IMR-90 (cell line): ENCODE data around the gene KPNA3.

Experiments
- CHD1 ChIP-seq: IDR thresholded peaks from 2 replicates; pipeline ENCODE4 v1.6.1; 2012; ENCODE audit warnings: low read depth, low read length, improper control_type of control experiment
- MXI1 ChIP-seq: IDR thresholded peaks from 2 replicates; pipeline ENCODE4 v1.6.1; 2012; ENCODE audit warnings: low read depth, mild to moderate bottlenecking, low read length, moderate library complexity, borderline replicate concordance
- NFE2L2 ChIP-seq: fragments of 150-350 bp; IDR thresholded peaks from 2 replicates; pipeline ENCODE4 v1.6.1; 2016; ENCODE audit warnings: low read depth, mild to moderate bottlenecking, low read length
- POLR2A ChIP-seq: IDR thresholded peaks from 2 replicates; pipeline ENCODE4 v1.6.1; 2012; ENCODE audit warnings: mild to moderate bottlenecking, low read depth, low read length
- RCOR1 ChIP-seq: IDR thresholded peaks from 2 replicates; pipeline ENCODE4 v1.6.1; 2012; ENCODE audit warnings: mild to moderate bottlenecking, low read length, improper control_type of control experiment; ENCODE audit not compliant: insufficient replicate concordance
- RFX5 ChIP-seq: IDR thresholded peaks from 2 replicates; pipeline ENCODE4 v1.8.0; 2012; ENCODE audit warnings: low read depth, mild to moderate bottlenecking, low read length, moderate library complexity
- SMC3 ChIP-seq: fragments of 150-350 bp; IDR thresholded peaks from 2 replicates; pipeline ENCODE4 v1.6.1; 2016; ENCODE audit warnings: low read depth, mild to moderate bottlenecking, antibody characterized with exemption, low read length, moderate library complexity
- TF ChIP-seq, protein P1 (sequence below): conservative IDR thresholded peaks from 2 replicates; pipeline ENCODE4 v1.5.1; 2012; ENCODE audit warnings: mild to moderate bottlenecking, low read depth, low read length, improper control_type of control experiment
- TF ChIP-seq, protein P2 (sequence below): fragments of 150-350 bp; IDR thresholded peaks from 2 replicates; pipeline ENCODE4 v1.6.1; 2016; ENCODE audit warnings: low read depth, mild to moderate bottlenecking, low read length, moderate library complexity, borderline replicate concordance

GRCh38 chr13:49653478-49653877 lies 139.0 kb downstream of the KPNA3 start:
- TF ChIP-seq RFX5 (no peak), CHD1 (no peak), RCOR1 (no peak), POLR2A (no peak), SMC3 (no peak), NFE2L2 (no peak), MXI1 (no peak)
- TF ChIP-seq, protein P1, sequence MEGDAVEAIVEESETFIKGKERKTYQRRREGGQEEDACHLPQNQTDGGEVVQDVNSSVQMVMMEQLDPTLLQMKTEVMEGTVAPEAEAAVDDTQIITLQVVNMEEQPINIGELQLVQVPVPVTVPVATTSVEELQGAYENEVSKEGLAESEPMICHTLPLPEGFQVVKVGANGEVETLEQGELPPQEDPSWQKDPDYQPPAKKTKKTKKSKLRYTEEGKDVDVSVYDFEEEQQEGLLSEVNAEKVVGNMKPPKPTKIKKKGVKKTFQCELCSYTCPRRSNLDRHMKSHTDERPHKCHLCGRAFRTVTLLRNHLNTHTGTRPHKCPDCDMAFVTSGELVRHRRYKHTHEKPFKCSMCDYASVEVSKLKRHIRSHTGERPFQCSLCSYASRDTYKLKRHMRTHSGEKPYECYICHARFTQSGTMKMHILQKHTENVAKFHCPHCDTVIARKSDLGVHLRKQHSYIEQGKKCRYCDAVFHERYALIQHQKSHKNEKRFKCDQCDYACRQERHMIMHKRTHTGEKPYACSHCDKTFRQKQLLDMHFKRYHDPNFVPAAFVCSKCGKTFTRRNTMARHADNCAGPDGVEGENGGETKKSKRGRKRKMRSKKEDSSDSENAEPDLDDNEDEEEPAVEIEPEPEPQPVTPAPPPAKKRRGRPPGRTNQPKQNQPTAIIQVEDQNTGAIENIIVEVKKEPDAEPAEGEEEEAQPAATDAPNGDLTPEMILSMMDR: no peak
- TF ChIP-seq, protein P2, sequence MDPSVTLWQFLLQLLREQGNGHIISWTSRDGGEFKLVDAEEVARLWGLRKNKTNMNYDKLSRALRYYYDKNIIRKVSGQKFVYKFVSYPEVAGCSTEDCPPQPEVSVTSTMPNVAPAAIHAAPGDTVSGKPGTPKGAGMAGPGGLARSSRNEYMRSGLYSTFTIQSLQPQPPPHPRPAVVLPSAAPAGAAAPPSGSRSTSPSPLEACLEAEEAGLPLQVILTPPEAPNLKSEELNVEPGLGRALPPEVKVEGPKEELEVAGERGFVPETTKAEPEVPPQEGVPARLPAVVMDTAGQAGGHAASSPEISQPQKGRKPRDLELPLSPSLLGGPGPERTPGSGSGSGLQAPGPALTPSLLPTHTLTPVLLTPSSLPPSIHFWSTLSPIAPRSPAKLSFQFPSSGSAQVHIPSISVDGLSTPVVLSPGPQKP: no peak
